Measurements from ENCODE around the gene ZNF585A.

- no peak for TF ChIP-seq POLR2AphosphoS5 (IDR thresholded peaks at IDR 0.05; ENCODE audit: insufficient read depth in 1 of 2, low read depth in 1 of 2)
- TF ChIP-seq, protein P1, sequence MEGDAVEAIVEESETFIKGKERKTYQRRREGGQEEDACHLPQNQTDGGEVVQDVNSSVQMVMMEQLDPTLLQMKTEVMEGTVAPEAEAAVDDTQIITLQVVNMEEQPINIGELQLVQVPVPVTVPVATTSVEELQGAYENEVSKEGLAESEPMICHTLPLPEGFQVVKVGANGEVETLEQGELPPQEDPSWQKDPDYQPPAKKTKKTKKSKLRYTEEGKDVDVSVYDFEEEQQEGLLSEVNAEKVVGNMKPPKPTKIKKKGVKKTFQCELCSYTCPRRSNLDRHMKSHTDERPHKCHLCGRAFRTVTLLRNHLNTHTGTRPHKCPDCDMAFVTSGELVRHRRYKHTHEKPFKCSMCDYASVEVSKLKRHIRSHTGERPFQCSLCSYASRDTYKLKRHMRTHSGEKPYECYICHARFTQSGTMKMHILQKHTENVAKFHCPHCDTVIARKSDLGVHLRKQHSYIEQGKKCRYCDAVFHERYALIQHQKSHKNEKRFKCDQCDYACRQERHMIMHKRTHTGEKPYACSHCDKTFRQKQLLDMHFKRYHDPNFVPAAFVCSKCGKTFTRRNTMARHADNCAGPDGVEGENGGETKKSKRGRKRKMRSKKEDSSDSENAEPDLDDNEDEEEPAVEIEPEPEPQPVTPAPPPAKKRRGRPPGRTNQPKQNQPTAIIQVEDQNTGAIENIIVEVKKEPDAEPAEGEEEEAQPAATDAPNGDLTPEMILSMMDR (IDR thresholded peaks at IDR 0.05): no peak
Measured at GRCh38 chr19:37114001-37114400, 58.5 kb downstream of the ZNF585A start.
